ENCODE data around the gene BTN2A1.
A peak's percentile ranks its signal among the peaks of the same experiment; 100 is the strongest.
"Not testable (repeated sequence)": the region's sequence is repeated elsewhere in the genome, so short reads cannot be mapped to it uniquely, and the experiment has no call there.

Gene BTN2A1

GRCh38 chr6:26457806-26458688, at the start of gene BTN2A1:
BTN2A1 (plus strand) TSS chr6:26457955; CDS start chr6:26458637, 682 bp downstream.
- DNase-seq, result peak; percentile 71

GRCh38 chr6:26408828-26409730, 48.7 kb upstream of the BTN2A1 start:
- no peak for DNase-seq

- DNase-seq, result no peak
Measured at GRCh38 chr6:26411751-26412150, 46.0 kb upstream of the BTN2A1 start.

GRCh38 chr6:26412228-26412627, 45.5 kb upstream of the BTN2A1 start:
- DNase-seq, result no peak

- DNase-seq, result no peak
Measured at GRCh38 chr6:26412954-26413353, 44.8 kb upstream of the BTN2A1 start.

GRCh38 chr6:26414281-26414680, 43.5 kb upstream of the BTN2A1 start:
- no peak for DNase-seq

- no peak for DNase-seq
Measured at GRCh38 chr6:26415036-26415614, 42.6 kb upstream of the BTN2A1 start.

GRCh38 chr6:26415791-26416190, 42.0 kb upstream of the BTN2A1 start:
- no peak for DNase-seq

GRCh38 chr6:26416288-26416687, 41.5 kb upstream of the BTN2A1 start:
- no peak for DNase-seq

GRCh38 chr6:26418077-26418476, 39.7 kb upstream of the BTN2A1 start:
- not testable (repeated sequence) for DNase-seq

GRCh38 chr6:26418795-26419194, 39.0 kb upstream of the BTN2A1 start:
- not testable (repeated sequence) for DNase-seq

- DNase-seq, result no peak
Measured at GRCh38 chr6:26420688-26421171, 37.0 kb upstream of the BTN2A1 start.

- peak; percentile 52 for DNase-seq
Measured at GRCh38 chr6:26421259-26422144, 36.3 kb upstream of the BTN2A1 start.

- no peak for DNase-seq
Measured at GRCh38 chr6:26422329-26422728, 35.4 kb upstream of the BTN2A1 start.

- no peak for DNase-seq
Measured at GRCh38 chr6:26426691-26427450, 30.9 kb upstream of the BTN2A1 start.

GRCh38 chr6:26427451-26427809, 30.3 kb upstream of the BTN2A1 start:
- DNase-seq, result no peak

GRCh38 chr6:26428206-26428605, 29.5 kb upstream of the BTN2A1 start:
- no peak for DNase-seq

- DNase-seq, result no peak
Measured at GRCh38 chr6:26430787-26431186, 27.0 kb upstream of the BTN2A1 start.

- no peak for DNase-seq
Measured at GRCh38 chr6:26431258-26432172, 26.2 kb upstream of the BTN2A1 start.

- DNase-seq, result no peak
Measured at GRCh38 chr6:26432627-26433201, 25.0 kb upstream of the BTN2A1 start.
